Stimulated activated CD4-positive, alpha-beta T cell treated with anti-CD3 and anti-CD28 coated beads, Interleukin-4, amount 100 ng/mL, for 24 hours (primary cell): Measurements from ENCODE around the gene ATAD3B.
"Not testable (repeated sequence)": the region's sequence is repeated elsewhere in the genome, so short reads cannot be mapped to it uniquely, and the experiment has no call there.

Experiments
- DNase-seq: peaks from one replicate; pipeline ENCODE4 v3.0.0-alpha.2; 2020

ATAD3B gene

GRCh38 chr1:1471389-1472052 is at the start of gene ATAD3B:
Gene ATAD3B, plus strand, starts transcription at chr1:1471765. Its CDS starts 120 bp downstream, at chr1:1471885.
- peak; percentile 95 for DNase-seq

GRCh38 chr1:1421907-1422464 is 49.6 kb upstream of the ATAD3B start:
- no peak for DNase-seq

GRCh38 chr1:1422465-1423244 is 48.9 kb upstream of the ATAD3B start:
- no peak for DNase-seq

- DNase-seq: no peak
Observed at GRCh38 chr1:1423245-1423597, 48.3 kb upstream of the ATAD3B start.

- DNase-seq: no peak
Observed at GRCh38 chr1:1424707-1425106, 46.9 kb upstream of the ATAD3B start.

GRCh38 chr1:1425426-1425752 is 46.2 kb upstream of the ATAD3B start:
- no peak for DNase-seq

- no peak for DNase-seq
Observed at GRCh38 chr1:1425753-1426495, 45.6 kb upstream of the ATAD3B start.

- DNase-seq: no peak
Observed at GRCh38 chr1:1426496-1427105, 45.0 kb upstream of the ATAD3B start.

GRCh38 chr1:1427106-1427819 is 44.3 kb upstream of the ATAD3B start:
- DNase-seq: no peak

GRCh38 chr1:1427820-1428148 is 43.8 kb upstream of the ATAD3B start:
- no peak for DNase-seq

GRCh38 chr1:1428174-1428573 is 43.4 kb upstream of the ATAD3B start:
- no peak for DNase-seq

GRCh38 chr1:1428967-1429366 is 42.6 kb upstream of the ATAD3B start:
- DNase-seq: not testable (repeated sequence)

GRCh38 chr1:1429671-1430073 is 41.9 kb upstream of the ATAD3B start:
- DNase-seq: no peak

GRCh38 chr1:1430114-1430982 is 41.2 kb upstream of the ATAD3B start:
- no peak for DNase-seq

GRCh38 chr1:1430992-1431844 is 40.3 kb upstream of the ATAD3B start:
- DNase-seq: no peak

GRCh38 chr1:1431845-1432273 is 39.7 kb upstream of the ATAD3B start:
- DNase-seq: no peak

- no peak for DNase-seq
Observed at GRCh38 chr1:1432274-1432950, 39.2 kb upstream of the ATAD3B start.

GRCh38 chr1:1432951-1433803 is 38.4 kb upstream of the ATAD3B start:
- DNase-seq: no peak

- DNase-seq: peak; percentile 67
Observed at GRCh38 chr1:1433804-1434130, 37.8 kb upstream of the ATAD3B start.
